ENCODE results near the gene ANKRD53.

Gene ANKRD53

DNA sequence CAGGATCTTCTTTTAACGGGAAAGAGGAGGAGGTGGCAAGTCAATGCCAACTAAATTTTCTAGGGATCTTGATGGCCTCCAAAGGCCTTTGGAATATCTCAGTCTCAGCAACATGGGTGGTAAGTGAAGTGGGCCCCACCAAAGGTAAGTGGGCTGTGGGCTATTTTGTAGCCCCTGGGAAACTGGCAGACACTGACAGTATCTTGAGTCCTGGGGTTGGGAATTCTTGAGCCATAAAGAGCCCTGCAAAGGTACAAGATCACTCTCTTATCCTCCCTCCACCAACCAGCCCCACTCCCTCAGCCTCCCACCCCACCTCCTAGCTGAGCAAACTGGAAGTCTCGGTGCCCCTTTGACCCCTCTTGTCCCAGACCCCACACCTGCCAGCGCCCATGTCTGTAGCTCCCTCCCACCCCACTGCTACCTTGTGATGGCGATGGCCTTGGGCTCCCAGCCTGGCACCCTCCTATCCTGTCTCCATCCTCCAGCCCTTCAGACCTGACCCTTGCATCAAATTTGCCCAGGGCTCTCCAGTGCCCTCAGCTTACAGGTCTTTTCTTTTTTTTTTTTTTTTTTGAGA is 34.2 kb upstream of the ANKRD53 start:
- FAIRE-seq = no peak

DNA sequence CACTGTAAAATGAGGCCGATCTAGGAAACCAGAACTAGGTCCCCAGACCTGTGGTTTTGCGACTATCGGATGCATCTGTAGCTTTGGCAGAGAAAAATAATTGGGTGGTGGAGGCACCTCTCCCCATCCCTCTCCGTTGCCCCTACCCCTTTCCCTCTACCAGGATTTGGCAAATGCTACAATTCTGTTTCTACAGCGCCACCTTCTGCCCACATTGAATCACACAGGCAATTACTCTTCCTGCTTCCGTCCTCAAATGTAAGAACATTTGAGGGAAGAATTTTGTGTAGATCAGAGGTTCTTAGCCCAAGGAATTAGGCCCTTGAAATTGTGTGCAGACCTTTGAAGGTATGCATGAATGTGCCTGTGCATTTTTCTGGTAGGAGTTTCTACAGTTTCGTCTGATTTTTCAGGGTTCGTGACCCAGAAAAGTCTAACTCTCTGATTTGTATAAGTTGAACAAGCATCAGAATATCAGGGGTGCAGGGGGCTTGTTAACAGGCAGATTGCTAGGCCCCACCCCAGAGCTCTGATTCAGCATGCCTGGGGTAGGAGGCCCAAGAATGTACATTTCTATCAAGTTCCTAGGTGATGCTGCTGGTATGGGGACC is 31.5 kb upstream of the ANKRD53 start:
- no peak for FAIRE-seq

DNA sequence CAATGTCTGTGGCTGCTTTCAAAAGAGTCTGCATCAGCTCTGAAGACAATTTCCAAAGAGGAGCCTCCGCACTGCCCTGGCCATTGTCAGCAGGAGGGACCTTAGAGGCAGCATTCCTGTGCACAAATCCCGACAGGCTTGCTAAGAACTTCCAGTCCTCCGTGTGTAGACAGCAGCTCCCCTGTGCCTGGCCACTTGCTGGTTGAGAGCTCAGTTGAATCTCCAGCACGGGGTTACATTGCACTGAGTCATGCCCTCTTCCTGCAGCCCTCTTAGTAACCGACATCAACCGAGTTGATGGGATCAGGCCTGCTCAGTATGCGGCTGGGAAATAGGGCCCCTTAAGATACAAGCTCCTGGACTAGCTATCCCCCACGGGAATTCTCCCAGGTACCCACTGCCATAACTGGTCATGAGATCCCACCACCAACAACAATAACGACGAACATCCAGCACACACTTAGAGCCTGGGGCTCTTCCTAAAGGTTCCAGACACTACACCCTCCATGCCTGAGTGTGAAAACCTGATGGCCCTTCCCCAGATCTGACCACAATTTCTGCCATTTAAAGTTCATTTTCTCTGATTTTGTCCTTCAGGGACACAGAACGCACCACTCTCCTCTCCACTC is 30.8 kb upstream of the ANKRD53 start:
- no peak for FAIRE-seq

DNA sequence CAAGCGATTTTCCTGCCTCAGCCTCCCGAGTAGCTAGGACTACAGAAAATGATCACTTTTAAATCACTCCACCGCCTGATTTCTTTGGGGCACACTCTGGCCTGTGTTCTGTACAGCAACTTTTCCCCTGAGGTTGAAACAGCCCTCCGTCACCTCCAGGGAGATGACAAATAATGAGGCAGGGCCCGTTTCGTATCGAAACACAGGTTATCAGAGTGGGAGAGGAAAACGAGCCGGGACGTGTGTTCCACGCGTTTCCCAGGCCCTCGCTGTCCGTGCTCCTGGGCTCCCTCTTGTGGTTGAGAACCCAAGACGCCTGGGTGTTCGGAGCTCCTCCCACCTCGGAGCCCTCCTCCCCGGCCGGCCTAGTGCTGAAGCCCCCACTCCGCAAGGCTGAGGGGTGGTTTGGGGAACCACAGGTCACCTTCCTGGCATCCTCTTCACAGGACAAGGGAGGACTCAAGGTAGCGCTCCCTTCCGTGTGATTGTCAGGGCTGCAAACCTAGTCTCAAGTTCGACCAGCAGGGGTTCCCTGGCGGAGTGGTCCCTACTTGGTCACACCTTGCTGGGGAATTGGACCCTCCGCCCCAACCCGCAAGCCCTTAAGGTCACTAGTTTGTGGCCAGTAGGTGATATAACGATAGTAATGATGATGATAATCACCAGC is 30.0 kb upstream of the ANKRD53 start:
- no peak for FAIRE-seq

DNA sequence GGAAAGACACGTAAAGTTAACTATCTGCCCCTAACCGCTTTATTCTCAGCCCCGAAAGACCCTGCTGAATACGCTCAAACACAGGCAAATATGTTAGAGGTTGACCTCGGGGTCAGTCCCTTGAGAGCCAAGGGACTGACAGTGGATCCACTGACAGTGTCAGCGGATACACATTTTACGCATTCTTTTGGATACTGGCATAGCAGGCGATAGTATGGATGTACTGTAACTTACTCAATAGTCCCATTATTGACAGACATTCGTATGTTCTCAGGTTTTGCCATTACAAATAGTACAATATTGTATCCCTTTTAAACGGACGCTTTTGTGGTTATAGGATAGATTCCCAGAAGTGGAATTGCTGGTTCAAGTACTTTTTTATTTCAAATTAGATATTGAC is 29.3 kb upstream of the ANKRD53 start:
- FAIRE-seq = no peak

DNA sequence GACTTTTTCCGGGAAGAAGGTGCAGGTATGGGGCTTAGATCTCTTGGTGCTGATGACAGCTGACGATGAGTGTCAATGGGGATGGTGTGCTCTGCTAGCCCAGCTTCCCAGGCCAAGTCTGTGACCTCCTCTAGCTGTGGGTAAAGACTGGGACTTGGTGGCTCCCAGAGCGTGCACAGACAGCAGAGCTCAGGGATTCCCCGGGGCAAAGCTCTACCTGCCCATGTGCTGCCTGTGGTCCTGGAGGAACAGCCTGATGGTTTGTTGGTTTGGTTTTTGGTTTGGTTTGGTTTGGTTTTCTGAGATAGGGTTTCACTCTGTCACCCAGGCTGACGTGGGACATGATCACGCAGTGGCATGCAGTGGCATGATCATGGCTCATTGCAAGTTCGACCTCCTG is 23.5 kb upstream of the ANKRD53 start:
- no peak for FAIRE-seq

DNA sequence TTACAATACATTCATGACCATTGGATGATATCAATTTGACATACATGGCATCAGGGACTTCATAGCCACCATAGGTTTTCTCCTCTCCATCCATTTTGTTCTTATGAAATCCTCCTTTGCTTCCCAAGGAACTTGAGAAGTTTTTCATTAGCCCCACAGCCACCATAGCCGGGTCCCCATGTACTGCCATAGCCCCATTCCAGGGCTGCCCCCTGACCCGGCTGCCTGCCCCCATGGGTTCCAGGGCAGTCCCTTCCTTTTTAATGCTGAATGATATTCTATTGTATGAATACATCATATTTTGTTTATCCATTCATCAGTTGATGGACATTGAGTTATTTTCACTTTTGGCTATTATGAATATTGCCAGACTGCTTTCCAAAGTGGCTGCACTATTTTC is 22.3 kb upstream of the ANKRD53 start:
- FAIRE-seq = no peak

- no peak for FAIRE-seq
Measured at GRCh38 chr2:70957798-70958197, 20.6 kb upstream of the ANKRD53 start.

DNA sequence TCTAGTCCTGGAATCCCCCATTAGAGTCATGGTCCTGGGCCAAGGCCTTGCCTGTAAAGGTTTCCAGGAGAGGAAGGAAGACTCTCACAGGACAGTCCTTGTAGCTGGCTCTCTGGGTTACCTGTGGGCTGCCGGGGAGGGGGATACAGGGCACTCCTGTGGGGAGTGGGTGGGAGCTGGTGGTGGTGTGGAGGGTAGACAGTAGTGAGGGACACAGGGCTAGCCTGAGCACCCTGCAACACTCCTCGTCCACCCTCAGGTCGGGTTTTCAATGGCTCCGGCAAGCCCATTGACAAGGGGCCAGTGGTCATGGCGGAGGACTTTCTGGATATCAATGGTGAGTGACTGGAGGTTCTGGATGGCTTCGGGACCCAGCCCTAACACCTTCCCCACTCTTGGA is 19.7 kb upstream of the ANKRD53 start:
- FAIRE-seq = no peak

- no peak for FAIRE-seq
Measured at GRCh38 chr2:70959271-70959761, 19.1 kb upstream of the ANKRD53 start.

DNA sequence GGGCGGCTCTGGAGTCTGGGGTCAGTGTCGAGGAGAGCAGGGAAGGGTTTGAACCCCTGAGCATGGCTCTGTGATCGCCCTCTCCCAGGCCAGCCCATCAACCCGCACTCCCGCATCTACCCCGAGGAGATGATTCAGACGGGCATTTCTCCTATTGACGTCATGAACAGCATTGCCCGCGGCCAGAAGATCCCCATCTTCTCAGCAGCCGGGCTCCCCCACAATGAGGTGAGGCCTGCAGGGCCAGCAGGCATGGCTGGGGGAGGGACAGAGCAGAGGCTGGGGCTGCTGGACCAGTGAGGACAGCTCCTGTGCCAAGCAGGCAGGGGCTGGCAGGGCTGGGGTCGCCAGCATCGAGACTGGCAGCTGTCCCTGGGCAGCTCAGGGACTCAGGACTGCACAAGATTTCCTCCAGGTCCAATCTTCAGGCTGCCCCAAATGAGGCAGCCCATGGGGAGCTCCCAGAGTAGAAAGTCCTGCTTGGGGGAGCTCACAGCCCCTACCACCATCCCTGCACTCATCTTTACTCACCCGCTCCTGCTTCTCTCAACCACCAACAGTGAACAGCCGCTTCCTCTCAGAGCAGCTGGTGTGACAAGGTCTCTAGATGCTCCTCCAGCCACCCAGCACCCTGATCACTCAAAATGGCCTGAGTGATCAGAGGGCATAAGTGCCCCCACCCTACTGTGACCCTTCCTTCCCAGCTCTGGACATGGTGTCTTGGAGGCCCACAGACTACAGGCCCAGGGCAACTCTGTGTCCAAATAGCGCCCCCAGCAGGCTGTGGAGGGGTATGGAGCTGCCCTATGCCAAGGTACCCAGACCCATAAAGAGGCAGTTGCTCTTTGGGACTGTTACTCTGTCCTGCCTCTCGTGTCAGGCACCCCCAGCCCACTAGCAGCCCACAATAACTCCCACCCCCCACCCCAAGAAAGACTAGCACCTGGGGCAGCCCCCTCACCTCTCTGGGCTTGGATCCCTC is 18.3 kb upstream of the ANKRD53 start:
- FAIRE-seq = no peak

DNA sequence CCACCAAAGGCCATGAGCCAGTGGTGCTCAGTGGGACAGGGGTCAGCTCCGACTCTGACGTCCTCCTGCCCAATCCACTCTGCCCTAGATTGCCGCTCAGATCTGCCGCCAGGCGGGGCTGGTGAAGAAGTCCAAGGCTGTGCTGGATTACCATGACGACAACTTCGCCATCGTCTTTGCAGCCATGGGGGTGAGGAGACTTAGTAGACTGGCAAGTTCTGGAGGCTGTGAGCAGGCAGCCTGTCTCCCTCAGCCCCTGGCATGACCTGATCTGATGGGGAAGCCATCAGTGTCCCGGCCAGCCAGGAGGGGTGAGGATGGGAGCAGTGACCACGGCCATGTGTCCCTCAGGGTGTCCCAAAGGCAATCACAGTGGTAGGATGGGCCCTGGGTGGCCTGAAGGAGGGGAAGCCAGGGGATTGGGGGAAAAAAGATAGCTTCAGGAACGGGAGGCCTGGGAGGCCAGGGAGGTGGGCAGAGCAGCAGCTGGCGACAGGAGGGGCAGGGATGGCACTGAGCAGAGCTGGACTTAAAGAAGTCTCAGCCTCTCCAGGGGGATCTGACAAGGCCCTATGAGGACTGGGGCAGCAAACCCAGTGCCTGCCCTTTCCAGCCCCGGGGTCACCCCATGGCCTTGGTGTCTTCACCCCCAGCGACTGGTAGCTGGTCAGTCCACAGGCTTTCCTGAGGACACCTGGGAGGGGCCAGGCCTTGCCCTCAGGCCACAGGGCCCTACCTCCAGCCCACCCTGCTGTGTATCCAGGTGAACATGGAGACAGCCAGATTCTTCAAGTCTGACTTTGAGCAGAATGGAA is 17.4 kb upstream of the ANKRD53 start:
- no peak for FAIRE-seq

GRCh38 chr2:70961648-70961994 is 16.8 kb upstream of the ANKRD53 start:
- FAIRE-seq = no peak

DNA sequence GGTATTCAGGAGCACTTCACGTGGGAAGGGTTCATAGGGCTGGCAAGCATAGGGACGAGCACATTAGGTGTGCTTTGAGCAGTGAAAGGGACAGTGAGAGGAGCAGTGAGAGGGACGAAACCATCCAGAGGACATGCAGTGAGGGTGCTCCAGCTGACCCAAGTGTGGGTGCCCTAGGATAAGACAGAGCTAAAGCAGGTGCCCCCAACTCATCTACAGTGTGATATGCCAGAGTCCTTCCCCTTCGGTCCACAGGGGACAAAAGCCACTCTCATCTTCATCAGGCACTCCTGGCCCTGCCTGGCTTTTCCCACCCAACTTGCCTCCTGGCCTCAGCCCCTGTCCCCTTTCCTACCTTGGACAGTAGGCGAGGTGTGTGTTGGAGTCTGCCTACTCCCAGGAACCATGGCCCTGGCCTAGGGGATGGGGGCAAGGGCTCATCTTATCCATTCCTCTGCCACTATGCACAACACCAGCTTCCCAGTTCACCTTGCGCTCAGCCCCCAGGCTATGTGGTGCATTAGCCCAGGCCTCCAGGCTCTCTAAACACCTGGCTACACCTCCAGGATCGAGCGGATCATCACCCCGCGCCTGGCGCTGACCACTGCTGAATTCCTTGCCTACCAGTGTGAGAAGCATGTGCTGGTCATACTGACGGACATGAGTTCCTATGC is 16.1 kb upstream of the ANKRD53 start:
- no peak for FAIRE-seq

DNA sequence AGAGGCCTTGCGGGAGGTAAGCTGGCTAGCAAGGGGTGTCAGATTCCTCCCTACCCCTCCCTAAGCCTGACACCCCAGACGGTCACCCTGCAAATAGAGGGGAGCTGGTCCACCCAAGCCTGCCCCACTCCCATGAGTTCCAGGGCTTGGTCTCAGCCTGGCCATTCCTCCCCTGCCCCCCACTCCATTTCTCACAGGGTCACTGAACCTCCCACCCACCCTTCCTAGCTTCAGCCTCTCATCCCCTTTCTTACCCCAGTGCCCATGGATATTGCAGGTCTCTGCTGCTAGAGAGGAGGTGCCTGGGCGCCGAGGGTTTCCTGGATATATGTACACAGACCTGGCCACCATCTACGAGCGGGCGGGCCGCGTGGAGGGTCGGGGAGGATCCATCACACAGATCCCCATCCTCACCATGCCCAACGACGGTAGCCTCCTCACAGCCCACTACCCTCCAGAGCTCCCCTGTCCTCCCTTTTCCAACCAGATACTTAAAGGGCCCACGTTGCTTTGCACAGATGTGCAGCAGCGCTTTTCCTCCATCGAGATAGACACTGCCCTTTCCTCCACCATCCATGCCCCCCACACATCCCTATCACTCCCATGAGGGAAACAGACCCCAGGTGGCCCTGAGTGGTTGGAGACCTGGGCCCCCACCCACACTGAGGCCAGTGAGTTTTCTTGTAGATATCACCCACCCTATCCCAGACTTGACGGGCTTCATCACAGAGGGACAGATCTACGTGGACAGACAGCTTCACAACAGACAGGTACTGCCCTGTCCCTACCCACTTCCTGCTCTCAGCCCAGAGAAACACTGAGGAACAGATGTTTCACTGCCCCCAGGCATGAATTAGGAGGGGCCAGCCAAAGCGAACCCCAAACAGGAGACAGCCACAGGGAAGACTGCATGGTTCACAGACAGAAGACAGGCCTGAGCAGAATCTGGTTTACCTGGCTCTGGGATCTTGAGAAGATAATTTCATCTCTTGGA is 15.2 kb upstream of the ANKRD53 start:
- no peak for FAIRE-seq

GRCh38 chr2:70964133-70964532 is 14.3 kb upstream of the ANKRD53 start:
- no peak for FAIRE-seq

GRCh38 chr2:70964596-70965386 is 13.6 kb upstream of the ANKRD53 start:
- FAIRE-seq = no peak

- no peak for FAIRE-seq
Measured at GRCh38 chr2:70965506-70965905, 12.9 kb upstream of the ANKRD53 start.

DNA sequence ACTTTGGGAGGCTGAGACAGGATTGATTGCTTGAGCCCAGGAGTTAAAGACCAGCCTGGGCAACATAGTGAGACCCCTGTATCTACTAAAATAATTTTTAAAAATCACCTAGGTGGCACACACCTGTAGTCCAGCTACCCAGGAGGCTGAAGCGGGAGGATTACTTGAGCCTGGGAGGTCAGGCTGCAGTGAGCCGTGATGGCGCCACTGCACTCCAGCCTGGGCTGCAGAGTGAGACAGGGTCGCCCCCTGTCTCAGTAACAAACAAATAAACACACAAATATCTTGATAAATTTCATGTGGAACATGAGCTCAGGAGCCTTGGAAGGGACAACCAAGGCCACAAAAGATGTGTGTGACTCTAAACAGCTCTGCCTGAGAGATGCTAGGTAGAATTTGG is 11.7 kb upstream of the ANKRD53 start:
- no peak for FAIRE-seq
